Parathyroid adenoma (tissue), 2 donors: ENCODE results near the gene PDZD7.

Experiments
- H2AFZ ChIP-seq: fragments of 300-600 bp; sonication (generic); one replicate; pipeline ENCODE4 v1.7.0; 2017; ENCODE audit warnings: antibody characterized with exemption, mild to moderate bottlenecking
- H3K27ac ChIP-seq: fragments of 300-600 bp; sonication (generic); one replicate; pipeline ENCODE4 v1.7.0; 2017
- H3K27me3 ChIP-seq: fragments of 300-600 bp; sonication (generic); one replicate; pipeline ENCODE4 v1.7.0; 2017; ENCODE audit warnings: low read length; ENCODE audit not compliant: control insufficient read depth, insufficient read depth
- H3K36me3 ChIP-seq: fragments of 300-600 bp; sonication (generic); one replicate; pipeline ENCODE4 v1.7.0; 2017; ENCODE audit warnings: low read length; ENCODE audit not compliant: control insufficient read depth, insufficient read depth
- H3K4me1 ChIP-seq: fragments of 300-600 bp; sonication (generic); one replicate; pipeline ENCODE4 v1.7.0; 2017; ENCODE audit warnings: control low read depth
- H3K4me2 ChIP-seq: fragments of 300-600 bp; sonication (generic); one replicate; pipeline ENCODE4 v1.7.0; 2017; ENCODE audit warnings: low read length
- H3K4me3 ChIP-seq: fragments of 300-600 bp; sonication (generic); one replicate; pipeline ENCODE4 v1.7.0; 2017; ENCODE audit warnings: low read depth, low read length
- H3K79me2 ChIP-seq: fragments of 300-600 bp; sonication (generic); one replicate; pipeline ENCODE4 v1.7.0; 2017; ENCODE audit warnings: control low read depth
- H3K9ac ChIP-seq: fragments of 300-600 bp; sonication (generic); one replicate; pipeline ENCODE4 v1.7.0; 2017; ENCODE audit warnings: mild to moderate bottlenecking
- H3K9me3 ChIP-seq: fragments of 300-600 bp; sonication (generic); one replicate; pipeline ENCODE4 v1.7.0; 2017; ENCODE audit warnings: low read length; ENCODE audit not compliant: control insufficient read depth
- TF ChIP-seq, protein P1 (sequence below): fragments of 300-600 bp; sonication (generic); IDR thresholded peaks from one replicate; pipeline ENCODE4 v1.7.0; 2017; ENCODE audit warnings: antibody characterized with exemption, mild to moderate bottlenecking
- donor health status: primary hyperparathyroidism.

PDZD7 gene

GRCh38 chr10:100985336-100985735, 45.6 kb downstream of the PDZD7 start:
- no peak overlapping the region for H2AFZ ChIP-seq
- no peak overlapping the region for H3K4me2 ChIP-seq
- no peak overlapping the region for H3K9ac ChIP-seq
- H3K27me3 ChIP-seq: no peaks in the 10 kb centered on the region
- H3K36me3 ChIP-seq: no peaks in the 10 kb centered on the region
- no peak overlapping the region for H3K27ac ChIP-seq
- H3K4me1 ChIP-seq: peaks cover 6% of the 10 kb centered on the region
- no peaks in the 10 kb centered on the region for H3K9me3 ChIP-seq
- peaks cover 17% of the 10 kb centered on the region for H3K79me2 ChIP-seq
- no peak overlapping the region for H3K4me3 ChIP-seq
- TF ChIP-seq, protein P1, sequence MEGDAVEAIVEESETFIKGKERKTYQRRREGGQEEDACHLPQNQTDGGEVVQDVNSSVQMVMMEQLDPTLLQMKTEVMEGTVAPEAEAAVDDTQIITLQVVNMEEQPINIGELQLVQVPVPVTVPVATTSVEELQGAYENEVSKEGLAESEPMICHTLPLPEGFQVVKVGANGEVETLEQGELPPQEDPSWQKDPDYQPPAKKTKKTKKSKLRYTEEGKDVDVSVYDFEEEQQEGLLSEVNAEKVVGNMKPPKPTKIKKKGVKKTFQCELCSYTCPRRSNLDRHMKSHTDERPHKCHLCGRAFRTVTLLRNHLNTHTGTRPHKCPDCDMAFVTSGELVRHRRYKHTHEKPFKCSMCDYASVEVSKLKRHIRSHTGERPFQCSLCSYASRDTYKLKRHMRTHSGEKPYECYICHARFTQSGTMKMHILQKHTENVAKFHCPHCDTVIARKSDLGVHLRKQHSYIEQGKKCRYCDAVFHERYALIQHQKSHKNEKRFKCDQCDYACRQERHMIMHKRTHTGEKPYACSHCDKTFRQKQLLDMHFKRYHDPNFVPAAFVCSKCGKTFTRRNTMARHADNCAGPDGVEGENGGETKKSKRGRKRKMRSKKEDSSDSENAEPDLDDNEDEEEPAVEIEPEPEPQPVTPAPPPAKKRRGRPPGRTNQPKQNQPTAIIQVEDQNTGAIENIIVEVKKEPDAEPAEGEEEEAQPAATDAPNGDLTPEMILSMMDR: no peak

GRCh38 chr10:100984672-100985177, 46.2 kb downstream of the PDZD7 start:
- TF ChIP-seq, protein P1: no peak
- H3K36me3 ChIP-seq: no peaks in the 10 kb centered on the region
- H3K4me3 ChIP-seq: no peak overlapping the region
- no peak overlapping the region for H3K4me2 ChIP-seq
- H3K4me1 ChIP-seq: peaks cover 6% of the 10 kb centered on the region
- no peaks in the 10 kb centered on the region for H3K27me3 ChIP-seq
- H3K9ac ChIP-seq: no peak overlapping the region
- H3K9me3 ChIP-seq: no peaks in the 10 kb centered on the region
- no peak overlapping the region for H2AFZ ChIP-seq
- peaks cover 17% of the 10 kb centered on the region for H3K79me2 ChIP-seq
- no peak overlapping the region for H3K27ac ChIP-seq

- H3K27ac ChIP-seq: no peak overlapping the region
- H3K79me2 ChIP-seq: peaks cover 12% of the 10 kb centered on the region
- TF ChIP-seq, protein P1: no peak
- no peaks in the 10 kb centered on the region for H3K36me3 ChIP-seq
- H3K9me3 ChIP-seq: no peaks in the 10 kb centered on the region
- no peaks in the 10 kb centered on the region for H3K27me3 ChIP-seq
- no peak overlapping the region for H3K4me2 ChIP-seq
- H2AFZ ChIP-seq: no peak overlapping the region
- H3K4me1 ChIP-seq: peaks cover 6% of the 10 kb centered on the region
- H3K4me3 ChIP-seq: no peak overlapping the region
- no peak overlapping the region for H3K9ac ChIP-seq
Measured at GRCh38 chr10:100983868-100984671, 46.9 kb downstream of the PDZD7 start.

GRCh38 chr10:100982916-100983830, 47.8 kb downstream of the PDZD7 start:
- Histone ChIP-seq H3K4me3 (no peak overlapping the region), H3K27me3 (no peaks in the 10 kb centered on the region), H3K27ac (no peak overlapping the region), H3K4me2 (no peak overlapping the region), H3K9ac (no peak overlapping the region), H3K4me1 (peaks cover 4% of the 10 kb centered on the region), H3K79me2 (peaks cover 5% of the 10 kb centered on the region), H2AFZ (no peak overlapping the region), H3K36me3 (no peaks in the 10 kb centered on the region), H3K9me3 (no peaks in the 10 kb centered on the region)
- TF ChIP-seq, protein P1: no peak
